GM06990 (cell line): ENCODE data around the gene PKP4.

ENCODE experiments used
- DNase-seq: peaks from one replicate; pipeline ENCODE4 v3.0.0-alpha.2; 2011; ENCODE audit not compliant: insufficient read length; ENCODE audit errors: extremely low read depth
- H3K27me3 ChIP-seq: replicated peaks from 2 replicates; pipeline ENCODE4 v1.6.0; 2011; ENCODE audit warnings: low read length; ENCODE audit not compliant: control insufficient read depth, insufficient read depth
- H3K36me3 ChIP-seq: 2 replicates; pipeline ENCODE4 v1.5.1; 2011; ENCODE audit warnings: low read length; ENCODE audit not compliant: control insufficient read depth, insufficient read depth
- H3K4me3 ChIP-seq: replicated peaks from 2 replicates; pipeline ENCODE4 v1.5.1; 2011; ENCODE audit warnings: low read depth, mild to moderate bottlenecking, control low read depth, low read length
- TF ChIP-seq, protein P1 (sequence below): IDR thresholded peaks from 2 replicates; pipeline ENCODE4 v1.5.1; 2011; ENCODE audit warnings: low read length, control low read depth, mild to moderate bottlenecking, inconsistent platforms; ENCODE audit not compliant: insufficient read depth, poor library complexity, severe bottlenecking

The PKP4 gene

DNA sequence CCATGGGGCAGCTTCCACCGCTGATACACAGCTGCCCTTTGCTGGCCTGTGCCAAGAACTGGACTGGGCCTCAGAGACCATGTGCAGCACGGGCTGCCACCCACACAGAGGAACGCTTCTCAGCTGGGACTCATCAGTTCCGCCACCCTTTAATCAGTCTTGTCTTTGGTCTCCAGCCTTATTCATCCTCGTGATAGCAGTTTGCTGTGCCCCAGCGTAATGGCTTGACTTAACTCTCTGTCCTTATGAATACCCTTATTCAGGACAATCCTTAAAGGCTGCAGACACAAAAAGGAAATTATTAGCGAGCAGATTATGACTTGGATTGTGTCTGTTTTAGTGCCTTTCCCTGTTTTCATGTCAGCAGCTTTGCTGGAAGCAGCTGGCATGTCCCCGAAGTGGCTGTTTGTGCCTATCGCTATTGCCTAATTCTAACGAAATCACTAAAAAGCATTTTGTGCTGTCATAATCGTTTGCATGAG, 229.5 kb downstream of the PKP4 start:
- TF ChIP-seq, protein P1, sequence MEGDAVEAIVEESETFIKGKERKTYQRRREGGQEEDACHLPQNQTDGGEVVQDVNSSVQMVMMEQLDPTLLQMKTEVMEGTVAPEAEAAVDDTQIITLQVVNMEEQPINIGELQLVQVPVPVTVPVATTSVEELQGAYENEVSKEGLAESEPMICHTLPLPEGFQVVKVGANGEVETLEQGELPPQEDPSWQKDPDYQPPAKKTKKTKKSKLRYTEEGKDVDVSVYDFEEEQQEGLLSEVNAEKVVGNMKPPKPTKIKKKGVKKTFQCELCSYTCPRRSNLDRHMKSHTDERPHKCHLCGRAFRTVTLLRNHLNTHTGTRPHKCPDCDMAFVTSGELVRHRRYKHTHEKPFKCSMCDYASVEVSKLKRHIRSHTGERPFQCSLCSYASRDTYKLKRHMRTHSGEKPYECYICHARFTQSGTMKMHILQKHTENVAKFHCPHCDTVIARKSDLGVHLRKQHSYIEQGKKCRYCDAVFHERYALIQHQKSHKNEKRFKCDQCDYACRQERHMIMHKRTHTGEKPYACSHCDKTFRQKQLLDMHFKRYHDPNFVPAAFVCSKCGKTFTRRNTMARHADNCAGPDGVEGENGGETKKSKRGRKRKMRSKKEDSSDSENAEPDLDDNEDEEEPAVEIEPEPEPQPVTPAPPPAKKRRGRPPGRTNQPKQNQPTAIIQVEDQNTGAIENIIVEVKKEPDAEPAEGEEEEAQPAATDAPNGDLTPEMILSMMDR, result no peak
- no peak for DNase-seq
- H3K27me3 ChIP-seq, result no peaks in the 10 kb centered on the region
- no peak overlapping the region for H3K4me3 ChIP-seq
- no peaks in the 10 kb centered on the region for H3K36me3 ChIP-seq

DNA sequence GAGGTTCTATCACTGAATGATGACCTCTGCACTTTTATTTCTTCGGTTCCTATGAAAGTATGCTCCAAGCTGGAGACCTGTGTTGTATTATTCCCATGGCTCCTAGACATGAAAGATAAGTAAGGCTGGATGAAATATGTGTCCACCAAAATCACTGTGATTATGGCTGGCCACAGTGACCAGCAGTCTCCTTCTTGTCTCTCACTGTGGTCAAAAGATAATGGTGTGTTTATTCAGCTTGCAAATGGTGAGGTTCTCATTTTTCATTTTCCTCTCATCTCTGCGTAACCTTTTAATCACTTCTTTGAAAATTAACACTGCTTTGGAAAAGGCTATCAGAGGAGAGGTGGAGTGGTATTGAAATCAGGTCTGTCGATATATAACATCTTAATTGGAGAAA, 230.6 kb downstream of the PKP4 start:
- Histone ChIP-seq H3K36me3 (no peaks in the 10 kb centered on the region), H3K27me3 (no peaks in the 10 kb centered on the region), H3K4me3 (no peak overlapping the region)
- no peak for DNase-seq
- TF ChIP-seq, protein P1, result no peak

DNA sequence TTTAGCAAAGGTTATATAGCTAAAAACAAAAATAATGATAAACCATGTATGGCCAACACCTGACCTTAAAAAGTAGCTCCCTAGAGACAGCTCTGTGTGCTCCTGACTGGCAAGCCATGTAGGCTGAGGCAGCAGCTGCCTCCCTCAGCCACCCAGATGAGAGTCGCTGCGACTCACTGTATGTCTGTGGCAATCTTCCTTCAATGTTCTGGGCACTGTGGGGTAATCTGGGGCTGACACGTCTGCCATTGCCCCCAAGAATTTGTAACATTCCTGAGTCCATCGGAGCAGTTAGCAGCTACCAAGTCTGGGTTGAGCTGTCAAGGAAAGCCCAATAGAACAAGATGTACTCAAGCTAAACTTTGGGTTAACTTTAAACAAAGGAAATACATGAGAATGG, 232.0 kb downstream of the PKP4 start:
- no peak for DNase-seq
- no peak overlapping the region for H3K4me3 ChIP-seq
- TF ChIP-seq, protein P1, result no peak
- no peaks in the 10 kb centered on the region for H3K36me3 ChIP-seq
- H3K27me3 ChIP-seq, result no peaks in the 10 kb centered on the region

DNA sequence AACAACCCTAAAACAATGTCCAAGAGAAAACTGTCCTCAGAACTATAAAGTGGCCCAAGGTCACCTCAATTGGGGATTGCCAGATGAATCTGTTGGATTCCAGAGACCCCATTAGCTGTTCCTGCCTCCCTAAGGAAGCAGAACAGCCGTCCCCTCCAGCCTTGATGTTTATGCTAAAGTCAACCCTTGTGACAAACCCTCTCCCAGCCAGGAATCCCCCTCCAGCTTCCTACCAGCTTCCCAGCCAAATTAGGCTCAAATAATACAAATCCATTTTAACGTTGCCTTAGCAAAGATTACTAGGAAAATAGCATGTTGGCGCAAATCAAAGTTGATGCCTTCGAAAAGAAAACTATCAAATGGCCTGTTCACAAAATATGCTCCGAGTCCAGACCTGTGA, 232.6 kb downstream of the PKP4 start:
- DNase-seq, result no peak
- Histone ChIP-seq H3K36me3 (no peaks in the 10 kb centered on the region), H3K27me3 (no peaks in the 10 kb centered on the region), H3K4me3 (no peak overlapping the region)
- TF ChIP-seq, protein P1, result no peak

DNA sequence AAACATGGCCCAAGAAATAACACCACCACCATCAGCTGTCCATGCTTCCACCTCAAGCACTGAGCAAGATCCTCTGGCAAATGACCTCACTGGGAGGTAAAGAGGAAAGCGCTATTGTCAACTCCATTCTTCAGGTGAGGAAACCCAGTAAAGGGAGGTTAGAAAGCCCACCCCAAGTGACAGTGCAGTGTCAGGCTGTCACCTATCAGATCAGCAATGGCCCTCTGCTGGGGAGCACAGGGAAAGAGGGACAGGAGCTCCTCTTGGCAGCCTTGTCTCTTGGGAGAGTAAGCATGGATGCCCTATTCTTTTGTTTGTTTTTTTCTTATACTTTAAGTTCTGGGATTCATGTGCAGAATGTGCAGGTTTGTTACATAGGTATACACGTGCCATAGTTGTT, 234.1 kb downstream of the PKP4 start:
- no peak for DNase-seq
- no peak overlapping the region for H3K4me3 ChIP-seq

DNA sequence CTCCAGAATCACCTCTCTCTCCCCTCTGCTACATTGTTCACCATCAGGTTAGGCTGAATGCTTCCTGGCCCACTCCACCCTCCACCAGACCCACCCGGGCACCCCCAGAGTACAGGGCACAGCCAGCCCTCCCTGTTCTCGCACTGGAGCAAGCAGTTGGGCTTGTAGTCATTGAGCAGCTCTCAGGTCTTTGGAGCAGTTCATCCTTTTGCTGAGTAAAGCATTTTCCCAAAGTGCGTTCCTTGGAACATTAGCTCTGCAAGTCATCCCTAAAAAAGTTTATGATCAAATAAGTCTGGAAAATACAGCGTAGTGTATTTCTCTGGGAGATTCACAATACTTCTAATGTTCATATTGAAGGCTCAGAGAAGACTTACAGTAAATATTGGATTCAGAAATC, 234.9 kb downstream of the PKP4 start:
- no peak for DNase-seq
- no peaks in the 10 kb centered on the region for H3K36me3 ChIP-seq
- TF ChIP-seq, protein P1, result no peak
- no peaks in the 10 kb centered on the region for H3K27me3 ChIP-seq
- no peak overlapping the region for H3K4me3 ChIP-seq

More for the DNA sequence above, 234.1 kb downstream of the PKP4 start:
- no peaks in the 10 kb centered on the region for H3K36me3 ChIP-seq
- H3K27me3 ChIP-seq, result no peaks in the 10 kb centered on the region
- TF ChIP-seq, protein P1, result no peak
